Upper lobe of left lung (tissue), 6 donors: Measurements from ENCODE around the gene GGNBP2. TPM values are rescaled to one million over a fixed set of nuclear protein-coding genes. Genes with fewer than 3 reads are reported as not detected.
A peak's percentile ranks its signal among the peaks of the same experiment; 100 is the strongest.

ENCODE experiments used
- ATAC-seq, 2 donors: fragments of 200-7000 bp; cut with Tn5 transposase; one replicate each; pipeline ENCODE4 v1.9.1; 2022; ENCODE audit warnings: mild to moderate bottlenecking in 2 of 2, moderate library complexity in 2 of 2; ENCODE audit not compliant: low FRiP score in 2 of 2
- DNase-seq, 2 donors: peaks; one replicate each; pipeline ENCODE4 v3.0.0-alpha.2; 2019 to 2020
- H3K27ac ChIP-seq, 4 donors: fragments of 200-600 bp; sonication (generic); one replicate each; pipeline ENCODE4 v1.5.1; 2016 to 2019
- H3K27me3 ChIP-seq, 4 donors: fragments of 200-600 bp; sonication (generic); one replicate each; pipeline ENCODE4 v1.5.1; 2017 to 2019
- H3K36me3 ChIP-seq, 4 donors: fragments of 200-600 bp; sonication (generic); one replicate each; pipeline ENCODE4 v1.5.1; 2016 to 2019
- H3K4me1 ChIP-seq, 4 donors: fragments of 200-600 bp; sonication (generic); one replicate each; pipeline ENCODE4 v1.5.1; 2018 to 2019
- H3K4me3 ChIP-seq, 4 donors: fragments of 200-600 bp; sonication (generic); one replicate each; pipeline ENCODE4 v1.5.1; 2017 to 2019; ENCODE audit warnings: mild to moderate bottlenecking in 2 of 4, moderate library complexity in 1 of 4
- H3K9me3 ChIP-seq, 4 donors: fragments of 200-600 bp; sonication (generic); one replicate each; pipeline ENCODE4 v1.5.1; 2018 to 2019
- CTCF ChIP-seq, 6 experiments: fragments of 450-650 bp in 4 of 6; fragments of 200-600 bp in 2 of 6; sonication (generic) in 2 of 6; IDR thresholded peaks; one replicate each; pipeline ENCODE4 v1.5.1; 2016 to 2019; ENCODE audit warnings: antibody characterized with exemption in 6 of 6
- EP300 ChIP-seq, 4 donors: sonication (generic); formaldehyde crosslinking; IDR thresholded peaks; one replicate each; pipeline ENCODE4 v1.5.1; 2017; ENCODE audit warnings: antibody characterized with exemption in 4 of 4, control low read depth in 2 of 4
- POLR2A ChIP-seq, 4 donors: fragments of 450-650 bp; IDR thresholded peaks; one replicate each; pipeline ENCODE4 v1.5.1; 2016 to 2017; ENCODE audit warnings: antibody characterized with exemption in 4 of 4, mild to moderate bottlenecking in 2 of 4
- POLR2AphosphoS5 ChIP-seq, 2 donors: sonication (generic); formaldehyde crosslinking; IDR thresholded peaks; one replicate each; pipeline ENCODE4 v1.5.1; 2017; ENCODE audit warnings: antibody characterized with exemption in 2 of 2
- WGBS, 2 donors: methylation state at CpG; one replicate each; pipeline ENCODE4 v1.1.5; 2017 to 2018; 5-methylcytosine and 5-hydroxymethylcytosine counted together
- total RNA-seq, 6 donors: library from RNA; depleted of rRNA in 4 of 6; stranded (reverse); fragments of >200 nt in 4 of 6; gene quantifications; one replicate each; pipeline versions ENCODE4 v1.1.0 to v1.2.1, GENCODE V29; 2016 to 2021
- donor health status: DM: no; HTN: no; CAD: no; lungs with moderate emphysema.
- donor health status: DM: no; HTN: yes; CAD: no; lungs with severe emphysema.

The GGNBP2 gene
- total RNA-seq, 6 donors from 2014 or later = 36.8 to 101 (median 70.0) TPM

GRCh38 chr17:36627101-36627500, 82.4 kb downstream of the GGNBP2 start:
- Histone ChIP-seq H3K27ac (no peak overlapping the region), H3K4me3 (no peak overlapping the region), H3K27me3 (no peaks in the 10 kb centered on the region), H3K4me1 (peaks cover 0 to 8% (median 0%) of the 10 kb centered on the region in 4 donors), H3K36me3 (no peaks in the 10 kb centered on the region), H3K9me3 (no peaks in the 10 kb centered on the region)
- WGBS, 2 donors = 72 to 84% methylated on average over 12 of the region's 12 CpGs
- no peak for ATAC-seq
- TF ChIP-seq CTCF (IDR thresholded peaks at IDR 0.05) (no peak), POLR2AphosphoS5 (IDR thresholded peaks at IDR 0.05) (no peak), POLR2A (IDR thresholded peaks at IDR 0.05) (no peak), EP300 (IDR thresholded peaks at IDR 0.05) (no peak)
- peak in 1 of 2 donors; percentile 61 for DNase-seq

GRCh38 chr17:36628576-36628975, 83.9 kb downstream of the GGNBP2 start:
- peaks cover 0 to 8% (median 2%) of the 10 kb centered on the region in 4 donors for H3K4me1 ChIP-seq
- TF ChIP-seq CTCF (IDR thresholded peaks at IDR 0.05) = no peak
- no peak for TF ChIP-seq EP300 (IDR thresholded peaks at IDR 0.05)
- no peak for TF ChIP-seq POLR2AphosphoS5 (IDR thresholded peaks at IDR 0.05)
- no peak for TF ChIP-seq POLR2A (IDR thresholded peaks at IDR 0.05)
- no peaks in the 10 kb centered on the region for H3K27me3 ChIP-seq
- 97 to 100% methylated on average over 2 of the region's 2 CpGs for WGBS, 2 donors
- ATAC-seq = no peak
- H3K27ac ChIP-seq = no peak overlapping the region
- H3K36me3 ChIP-seq = no peaks in the 10 kb centered on the region
- no peaks in the 10 kb centered on the region for H3K9me3 ChIP-seq
- no peak overlapping the region for H3K4me3 ChIP-seq
- no peak for DNase-seq

- Histone ChIP-seq H3K27ac (no peak overlapping the region), H3K9me3 (no peaks in the 10 kb centered on the region), H3K27me3 (no peaks in the 10 kb centered on the region), H3K36me3 (no peaks in the 10 kb centered on the region), H3K4me3 (no peak overlapping the region), H3K4me1 (peaks cover 0 to 8% (median 3%) of the 10 kb centered on the region in 4 donors)
- no peak for TF ChIP-seq POLR2AphosphoS5 (IDR thresholded peaks at IDR 0.05)
- TF ChIP-seq CTCF (IDR thresholded peaks at IDR 0.05) = peak; percentile 94 to 99 (median 98)
- ATAC-seq (peak; percentile 87 to 93), DNase-seq (peak; percentile 70 to 85)
- WGBS, 2 donors = 0 to 34% methylated on average over 1 to 9 of the region's 14 CpGs
Measured at GRCh38 chr17:36629252-36629847, 84.6 kb downstream of the GGNBP2 start.

GRCh38 chr17:36629970-36630502, 85.3 kb downstream of the GGNBP2 start:
- no peaks in the 10 kb centered on the region for H3K27me3 ChIP-seq

More at GRCh38 chr17:36629970-36630502, 85.3 kb downstream of the GGNBP2 start:
- Histone ChIP-seq H3K27ac (no peak overlapping the region), H3K9me3 (no peaks in the 10 kb centered on the region), H3K4me3 (no peak overlapping the region), H3K36me3 (no peaks in the 10 kb centered on the region), H3K4me1 (peaks cover 0 to 8% (median 3%) of the 10 kb centered on the region in 4 donors)
- 83 to 86% methylated on average over 7 to 8 of the region's 8 CpGs for WGBS, 2 donors
- TF ChIP-seq CTCF (IDR thresholded peaks at IDR 0.05) = no peak
- no peak for TF ChIP-seq POLR2AphosphoS5 (IDR thresholded peaks at IDR 0.05)
- TF ChIP-seq EP300 (IDR thresholded peaks at IDR 0.05) = no peak
- no peak for TF ChIP-seq POLR2A (IDR thresholded peaks at IDR 0.05)
- ATAC-seq (no peak), DNase-seq (no peak)
